HG03521 (cell line): ENCODE data around the gene TTC32.
A peak's percentile ranks its signal among the peaks of the same experiment; 100 is the strongest.

ENCODE experiments used
- ATAC-seq: cut with Tn5 transposase; IDR thresholded peaks from one replicate; pipeline ENCODE4 v1.9.1; 2021; ENCODE audit warnings: mild to moderate bottlenecking, moderate library complexity; ENCODE audit not compliant: unreplicated experiment

The TTC32 gene

DNA sequence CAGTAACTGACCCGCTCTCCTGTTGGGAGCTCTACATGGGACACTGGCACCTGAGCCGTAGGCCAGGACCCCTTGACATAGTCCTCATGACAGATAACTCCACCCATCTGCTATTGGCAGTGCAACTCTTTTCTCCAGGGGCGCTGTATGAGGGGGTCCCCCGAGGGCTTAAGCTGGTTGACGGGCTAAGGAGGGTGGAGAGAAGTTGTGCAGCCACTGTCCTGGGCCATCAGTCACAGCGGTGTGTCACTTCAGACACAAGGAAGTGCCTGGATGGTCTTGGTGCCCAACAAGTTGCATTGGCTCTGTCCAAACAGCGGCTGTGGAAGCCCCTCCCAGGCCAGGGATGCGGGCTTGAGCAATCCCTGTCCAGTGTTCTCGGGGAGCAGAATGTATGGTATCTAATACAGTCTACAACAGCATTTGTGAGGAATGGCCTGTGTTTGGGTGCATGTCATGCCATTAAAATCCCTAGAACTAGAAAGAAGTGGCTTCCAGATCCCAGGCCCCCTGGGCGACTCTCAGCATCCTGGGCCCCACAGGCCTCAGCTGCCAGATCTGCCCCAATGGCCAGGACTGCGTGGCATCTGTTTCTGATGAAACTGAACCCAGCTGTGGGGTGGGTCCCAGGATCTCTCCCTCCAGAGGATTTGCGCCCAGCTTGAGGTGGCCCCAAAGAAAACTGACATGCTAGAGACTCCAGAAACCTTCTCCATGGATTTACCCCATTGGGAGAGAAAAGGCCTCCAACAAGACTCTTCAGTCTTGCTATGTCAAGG is 23.3 kb downstream of the TTC32 start:
- no peak for ATAC-seq

DNA sequence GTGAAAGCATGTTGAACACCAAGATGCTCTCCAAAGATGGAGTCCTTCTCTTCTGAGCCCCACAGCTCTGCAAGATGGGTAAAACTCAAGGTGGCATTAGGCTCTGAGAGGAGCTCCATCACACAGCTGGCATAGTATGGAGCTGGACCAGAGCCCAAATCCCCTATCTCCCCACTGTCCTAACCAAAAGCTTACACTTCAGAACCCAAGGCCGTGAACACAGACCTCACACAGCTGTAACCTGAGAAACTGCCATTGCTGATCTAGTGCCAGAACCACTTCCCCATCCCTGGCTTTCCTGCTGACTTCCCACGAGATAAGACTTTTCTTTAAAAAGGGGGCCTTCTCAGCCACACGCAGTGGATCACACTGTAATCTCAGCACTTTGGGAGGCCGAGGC is 25.0 kb downstream of the TTC32 start:
- ATAC-seq, result no peak

DNA sequence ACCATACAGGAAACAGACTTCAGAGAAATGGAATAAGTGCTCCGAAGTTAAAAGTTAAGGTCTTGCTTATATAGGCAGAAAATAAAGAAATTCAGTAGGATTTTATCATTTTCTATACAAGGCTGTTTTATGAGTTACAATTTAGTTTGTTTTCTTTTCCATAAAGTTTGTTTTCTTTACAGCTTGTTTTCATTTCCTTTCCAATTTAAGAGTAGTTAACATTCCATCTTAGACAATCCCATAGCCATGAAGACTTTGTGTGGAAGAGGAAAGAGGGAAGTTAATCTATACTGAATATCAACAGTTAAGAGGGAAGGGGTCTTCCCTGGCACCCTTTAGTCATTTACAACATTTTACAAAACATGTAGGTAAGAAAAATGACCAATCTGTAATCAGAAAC is 26.5 kb downstream of the TTC32 start:
- no peak for ATAC-seq

DNA sequence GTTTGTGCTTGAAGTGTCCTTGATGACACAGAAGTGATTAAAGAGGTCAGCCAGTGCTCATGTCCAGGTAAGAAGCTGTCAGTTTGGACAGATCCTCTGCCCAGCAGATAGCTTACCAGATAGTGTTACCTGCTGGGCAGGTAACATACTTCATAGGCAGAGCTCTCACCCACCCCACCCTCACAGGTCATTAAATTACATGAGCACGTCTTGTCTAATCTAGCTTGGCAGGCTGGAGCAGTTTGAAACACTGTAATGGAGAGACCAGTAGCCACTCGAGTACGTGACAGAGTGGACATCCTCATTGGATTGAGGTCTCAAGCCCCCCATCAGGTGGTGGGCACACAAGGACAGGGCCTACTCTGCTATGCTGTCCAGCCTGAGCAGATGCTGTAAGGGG is 27.1 kb downstream of the TTC32 start:
- no peak for ATAC-seq

DNA sequence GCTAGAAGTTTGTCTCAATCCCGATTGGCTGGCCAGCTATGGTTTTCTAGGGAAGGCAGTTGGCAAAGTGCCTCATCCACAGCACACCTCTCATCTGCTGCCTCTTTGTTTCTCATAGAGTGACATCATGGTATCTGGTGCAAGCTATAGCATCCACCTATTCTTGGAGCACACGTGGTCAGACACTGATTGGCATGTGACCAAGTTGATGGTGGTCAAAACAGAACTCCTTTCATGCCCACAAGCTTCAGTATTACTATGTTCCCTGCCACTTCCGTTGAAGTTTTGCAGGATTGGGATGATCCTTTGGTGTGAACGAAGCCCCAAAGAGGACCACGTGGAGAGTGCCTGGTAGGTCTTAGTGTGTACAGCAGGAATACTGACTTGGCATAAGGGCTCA is 28.8 kb downstream of the TTC32 start:
- no peak for ATAC-seq

DNA sequence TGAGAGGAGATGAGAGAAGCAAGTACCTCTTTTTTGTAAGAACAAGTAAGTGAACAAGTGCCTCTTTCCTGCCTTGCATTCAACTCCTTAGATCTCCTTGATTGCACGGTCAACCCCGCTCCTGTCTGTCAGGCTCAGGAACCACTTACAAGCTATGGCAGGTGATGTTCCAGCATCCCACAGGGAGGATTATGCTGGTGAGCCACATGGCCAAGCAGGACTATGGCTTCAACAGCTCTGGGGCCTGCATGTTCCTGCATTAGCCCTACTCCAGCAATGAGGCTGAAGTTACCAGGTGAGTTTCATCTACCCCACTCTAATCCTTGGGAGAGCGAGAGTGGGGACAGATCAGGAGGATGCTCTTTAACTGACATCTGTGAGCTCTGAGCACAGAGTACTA is 29.5 kb downstream of the TTC32 start:
- ATAC-seq, result no peak

DNA sequence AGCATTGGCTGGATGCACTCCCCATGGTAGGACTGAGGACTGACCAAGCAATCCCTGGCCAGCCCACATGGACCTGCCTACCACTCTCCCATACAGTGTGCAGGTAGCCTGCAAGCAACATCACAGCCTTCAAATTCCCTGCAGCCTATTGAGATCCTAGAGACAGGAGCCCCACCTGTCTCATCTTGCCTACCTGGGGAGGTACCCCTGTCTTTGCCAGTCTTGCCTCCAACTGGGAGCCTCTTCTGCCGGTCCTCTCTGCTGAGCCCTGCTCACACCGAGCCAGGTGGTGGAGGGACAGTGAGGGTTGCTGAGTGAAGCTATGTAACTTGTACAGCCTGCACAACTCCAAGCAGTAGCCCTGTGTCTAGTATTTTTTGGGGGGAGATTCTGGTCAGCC is 29.9 kb downstream of the TTC32 start:
- ATAC-seq, result no peak

DNA sequence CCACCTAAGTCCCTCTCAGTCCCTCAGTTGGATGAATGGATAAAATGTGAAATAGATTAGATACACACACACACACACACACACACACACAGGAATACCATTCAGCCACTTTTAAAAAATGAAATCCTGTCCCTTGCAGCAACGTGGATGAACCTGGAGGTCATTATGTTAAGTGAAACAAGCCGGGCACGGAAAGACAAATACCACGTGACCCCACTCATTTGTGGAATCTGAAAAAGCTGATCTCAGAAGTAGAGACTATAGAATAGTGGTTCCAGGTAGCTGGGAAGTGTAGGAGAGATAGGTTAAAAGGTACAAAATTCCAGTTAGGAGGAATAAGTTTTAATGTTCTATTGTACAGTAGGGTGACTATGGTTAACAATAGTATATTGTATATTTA is 31.0 kb downstream of the TTC32 start:
- no peak for ATAC-seq

DNA sequence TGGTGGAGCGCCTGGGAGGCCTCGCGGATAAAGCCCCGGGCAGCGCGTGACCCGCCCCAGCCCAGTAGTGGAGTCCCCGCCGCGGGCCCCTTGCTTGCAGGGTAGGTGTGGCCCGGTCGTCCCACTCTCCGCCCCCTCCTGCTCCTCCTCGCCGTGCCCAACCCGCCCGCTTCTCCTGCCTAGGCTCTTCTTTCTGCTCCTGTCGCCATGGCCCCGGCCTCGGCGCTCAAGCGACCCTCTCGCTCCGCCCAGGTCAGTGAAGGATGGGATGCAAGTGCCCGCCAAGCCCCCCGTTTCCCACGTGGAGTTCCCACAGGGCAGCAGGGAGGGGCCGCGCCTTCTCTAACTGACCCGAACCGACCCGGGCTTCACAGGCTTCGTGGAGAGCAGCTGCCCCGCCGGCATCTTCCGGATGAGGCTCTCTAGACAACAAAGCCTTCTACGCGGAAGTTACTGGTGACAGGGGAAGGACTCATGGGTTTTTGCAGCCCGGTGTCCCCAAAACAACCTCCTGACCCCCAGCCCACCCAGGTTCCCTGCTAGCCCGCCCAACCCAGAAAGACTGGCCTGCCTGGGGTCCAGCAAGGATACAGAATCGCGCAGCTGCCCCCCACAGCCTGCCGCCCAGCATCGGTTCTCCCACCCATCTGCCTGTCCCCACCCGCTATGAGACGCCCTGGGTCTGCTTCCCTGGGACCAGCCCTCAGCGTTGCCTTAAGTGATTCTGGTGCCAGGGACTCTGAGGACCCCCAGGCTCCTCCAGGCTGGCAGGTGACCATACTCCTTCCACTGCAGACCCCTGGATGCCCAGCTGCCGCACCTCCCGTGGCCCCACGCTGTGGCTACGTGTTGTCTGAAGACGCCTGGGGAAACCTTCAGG is 32.8 kb downstream of the TTC32 start:
- peak; percentile 67 for ATAC-seq

DNA sequence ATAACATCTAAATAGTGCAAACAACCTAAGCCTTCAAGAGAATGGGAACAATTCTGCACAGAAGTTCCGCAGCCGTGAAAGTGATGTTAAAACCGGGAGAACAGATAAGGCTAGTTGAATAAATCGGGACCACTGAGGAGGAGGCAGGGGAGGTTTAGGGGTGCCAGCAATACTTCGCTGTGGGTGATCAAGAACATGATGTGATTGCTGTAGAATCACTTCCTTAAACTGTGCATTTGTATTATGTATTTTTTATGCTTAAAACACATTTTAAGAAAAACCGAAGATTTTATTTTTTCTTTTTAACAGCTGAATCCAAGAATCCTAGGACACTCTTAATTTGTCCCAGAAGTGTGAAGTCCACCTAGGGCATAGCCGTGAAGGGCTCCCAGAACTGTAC is 33.6 kb downstream of the TTC32 start:
- ATAC-seq, result no peak

DNA sequence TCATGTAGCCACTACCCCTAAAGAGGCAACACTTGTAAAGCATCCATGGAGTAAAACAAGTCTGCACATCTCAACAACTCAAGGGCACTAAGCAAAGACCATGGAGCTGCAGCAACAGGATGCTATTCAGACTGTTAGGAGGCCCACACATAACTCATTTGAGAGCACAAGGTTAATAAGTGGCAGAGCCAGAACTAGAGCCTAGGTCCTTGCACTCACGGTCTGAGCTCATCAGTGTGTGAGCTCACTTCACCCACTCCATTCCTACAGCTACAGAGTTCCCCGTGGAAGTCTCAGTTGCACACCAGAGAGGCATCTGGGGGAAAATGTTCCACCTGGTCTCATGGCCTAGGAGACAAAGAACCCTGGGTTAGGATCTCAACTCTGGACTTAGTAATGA is 35.0 kb downstream of the TTC32 start:
- peak; percentile 29 for ATAC-seq

DNA sequence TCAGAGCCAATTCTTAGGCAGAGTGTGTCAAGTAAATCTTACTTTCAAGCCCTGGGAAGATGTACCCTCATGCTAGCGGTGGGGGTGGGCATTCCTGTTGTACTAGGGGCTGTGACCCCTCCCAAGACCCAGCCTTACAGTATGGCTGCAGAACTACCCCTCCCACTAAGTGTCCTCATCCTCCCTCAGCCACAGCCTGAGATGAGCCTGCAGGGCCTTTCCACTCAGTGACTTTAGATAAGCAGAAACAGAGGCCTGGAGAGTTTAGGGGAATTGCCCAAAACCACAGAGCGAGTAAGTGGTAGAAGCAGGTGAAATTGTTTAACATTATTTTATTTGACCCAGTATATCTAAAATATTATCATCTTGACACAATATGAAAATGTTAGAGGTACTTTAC is 36.6 kb downstream of the TTC32 start:
- no peak for ATAC-seq

DNA sequence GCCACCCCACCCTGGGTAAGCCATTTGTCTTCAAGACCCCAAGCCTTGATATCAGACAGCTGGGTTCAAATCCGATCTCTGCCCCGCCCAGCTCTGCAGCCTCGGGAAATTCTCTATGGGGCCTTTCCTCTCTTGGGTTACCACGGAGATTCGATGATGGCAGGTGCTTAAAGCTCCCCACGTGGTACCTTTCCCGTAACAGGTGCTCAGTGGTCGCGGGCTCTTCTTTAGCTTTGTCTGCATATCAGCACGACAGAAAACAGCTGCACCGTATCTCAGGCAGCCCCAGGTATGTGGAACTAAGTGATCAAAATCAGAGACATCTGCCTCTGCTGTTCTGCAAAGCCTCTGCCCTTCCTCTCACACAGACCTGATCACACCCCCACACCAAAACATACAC is 37.4 kb downstream of the TTC32 start:
- no peak for ATAC-seq

DNA sequence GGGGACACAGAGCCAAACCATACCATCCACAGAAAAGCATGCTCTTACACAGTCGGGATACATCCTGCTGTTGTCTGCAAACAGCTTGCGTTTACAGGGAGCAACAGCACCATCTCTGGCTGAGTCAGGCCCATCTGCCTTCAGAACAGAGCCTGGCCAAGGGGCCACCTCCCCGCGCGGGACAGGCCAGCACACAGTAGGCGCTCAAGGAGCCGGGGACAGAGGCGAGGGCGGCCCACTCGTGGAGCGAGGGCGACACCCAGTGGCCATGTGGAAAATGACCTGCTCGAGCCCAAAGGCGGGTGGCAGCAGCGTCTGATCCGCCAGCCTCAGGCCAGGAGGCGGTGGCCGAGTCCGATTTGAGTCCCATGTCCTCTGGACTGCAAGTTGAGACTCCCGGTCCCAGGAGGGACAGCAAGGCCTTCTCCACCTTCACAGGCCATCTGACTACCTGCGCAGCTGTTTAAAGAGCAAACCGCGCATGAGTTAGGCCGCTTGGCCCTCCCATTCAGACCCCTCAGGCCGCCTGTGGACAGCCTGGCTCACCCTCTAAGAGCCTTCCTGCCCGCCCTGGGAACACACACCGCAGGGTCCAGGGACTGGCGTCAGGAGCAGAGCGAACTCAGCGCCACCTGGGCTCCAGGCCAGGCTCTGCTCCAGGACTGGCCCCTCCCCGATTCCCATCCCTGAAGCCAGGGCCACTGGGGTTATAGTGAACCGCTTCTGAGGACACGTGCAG is 38.3 kb downstream of the TTC32 start:
- ATAC-seq, result peak; percentile 61

DNA sequence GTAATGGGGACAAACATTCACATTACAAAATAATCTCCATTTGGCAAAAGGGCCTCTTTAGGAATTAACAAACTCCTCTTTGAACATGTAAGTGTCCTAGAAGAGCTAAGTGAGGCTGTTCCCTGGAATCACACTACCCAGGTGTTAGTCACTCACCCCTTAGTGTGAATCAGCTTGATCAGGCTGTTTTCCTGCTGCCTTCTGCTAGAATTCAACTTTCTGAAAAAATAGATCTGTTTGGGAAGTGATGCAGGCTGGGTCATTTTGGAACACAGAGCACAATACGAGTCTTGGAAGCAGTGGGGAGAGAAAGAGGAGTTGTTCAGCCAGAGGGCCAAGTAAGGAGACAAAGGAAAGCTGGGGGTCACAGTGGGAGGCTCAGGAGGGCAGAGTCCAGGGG is 40.0 kb downstream of the TTC32 start:
- ATAC-seq, result no peak

DNA sequence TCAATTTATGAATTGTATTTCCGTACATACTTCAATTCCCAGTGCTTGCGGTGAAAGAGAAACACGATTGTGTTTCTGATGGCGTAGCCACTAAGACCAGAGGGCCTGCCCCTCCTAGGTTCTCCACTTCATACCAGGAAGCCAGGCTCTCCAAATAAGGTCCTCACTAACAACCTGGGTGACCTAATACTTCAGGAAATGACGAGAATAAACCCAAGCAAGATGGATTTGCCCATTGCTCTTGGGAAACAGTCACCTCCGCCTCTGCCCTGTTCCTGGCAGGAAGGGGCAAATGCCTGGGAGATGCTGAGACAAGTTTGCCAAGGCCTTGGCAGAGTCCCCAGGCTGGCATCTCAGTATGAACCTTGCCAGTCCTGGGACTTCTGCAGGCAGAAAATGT is 41.8 kb downstream of the TTC32 start:
- ATAC-seq, result no peak

DNA sequence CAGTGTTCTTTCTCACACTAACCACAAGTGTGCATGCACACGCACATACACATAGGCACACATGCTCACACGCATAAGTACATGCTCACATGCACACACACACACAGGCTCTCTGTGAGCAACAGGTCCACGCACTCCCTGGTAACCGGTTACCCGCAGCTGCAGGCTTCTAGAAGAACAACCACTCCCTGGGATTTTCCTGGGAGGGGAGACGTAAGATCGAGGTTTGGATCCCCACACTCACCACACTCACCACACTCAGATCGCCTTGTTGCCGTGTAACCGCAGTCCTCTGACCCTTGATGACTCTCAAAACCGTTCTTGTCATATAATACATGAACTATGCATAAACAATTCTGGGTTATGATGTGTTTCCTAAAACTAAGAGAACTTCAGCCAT is 42.2 kb downstream of the TTC32 start:
- no peak for ATAC-seq

DNA sequence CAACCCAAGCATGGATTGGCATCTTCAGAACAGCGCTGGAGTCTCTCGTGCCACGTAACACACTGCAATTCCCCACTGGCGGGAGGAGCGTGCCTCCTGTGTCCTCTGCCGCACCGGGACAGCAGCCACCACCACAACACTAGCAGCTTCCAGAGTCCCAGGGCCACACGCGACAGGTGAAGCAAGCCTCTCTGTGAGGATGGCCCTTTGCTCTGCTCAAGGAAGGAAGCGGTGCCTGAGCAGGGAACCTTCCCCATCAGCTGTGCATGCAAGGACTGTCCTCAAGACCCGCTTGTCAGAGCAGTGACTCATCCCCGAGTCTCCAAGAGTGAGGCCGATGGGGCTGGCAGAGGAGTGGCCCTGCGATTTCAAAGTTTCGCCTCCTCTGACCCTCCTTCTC is 44.0 kb downstream of the TTC32 start:
- no peak for ATAC-seq

DNA sequence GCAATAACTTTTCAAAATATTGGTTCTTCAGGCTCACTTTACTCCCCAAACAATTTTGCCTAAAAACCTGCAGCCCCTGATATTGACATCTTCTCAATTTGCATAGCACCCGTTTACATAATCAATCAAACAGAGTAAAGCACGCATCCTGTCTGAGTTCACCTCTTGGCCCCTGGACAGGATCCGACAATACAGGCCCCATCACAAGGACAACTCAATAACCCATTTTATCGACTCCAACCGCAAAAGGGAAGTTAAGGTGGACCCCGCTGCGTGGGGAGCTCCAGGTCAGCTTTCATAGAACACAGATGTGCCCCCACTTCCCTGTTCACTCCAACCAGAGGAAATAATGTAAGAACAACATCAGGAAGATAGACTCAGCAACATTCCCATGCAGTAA is 44.7 kb downstream of the TTC32 start:
- no peak for ATAC-seq

DNA sequence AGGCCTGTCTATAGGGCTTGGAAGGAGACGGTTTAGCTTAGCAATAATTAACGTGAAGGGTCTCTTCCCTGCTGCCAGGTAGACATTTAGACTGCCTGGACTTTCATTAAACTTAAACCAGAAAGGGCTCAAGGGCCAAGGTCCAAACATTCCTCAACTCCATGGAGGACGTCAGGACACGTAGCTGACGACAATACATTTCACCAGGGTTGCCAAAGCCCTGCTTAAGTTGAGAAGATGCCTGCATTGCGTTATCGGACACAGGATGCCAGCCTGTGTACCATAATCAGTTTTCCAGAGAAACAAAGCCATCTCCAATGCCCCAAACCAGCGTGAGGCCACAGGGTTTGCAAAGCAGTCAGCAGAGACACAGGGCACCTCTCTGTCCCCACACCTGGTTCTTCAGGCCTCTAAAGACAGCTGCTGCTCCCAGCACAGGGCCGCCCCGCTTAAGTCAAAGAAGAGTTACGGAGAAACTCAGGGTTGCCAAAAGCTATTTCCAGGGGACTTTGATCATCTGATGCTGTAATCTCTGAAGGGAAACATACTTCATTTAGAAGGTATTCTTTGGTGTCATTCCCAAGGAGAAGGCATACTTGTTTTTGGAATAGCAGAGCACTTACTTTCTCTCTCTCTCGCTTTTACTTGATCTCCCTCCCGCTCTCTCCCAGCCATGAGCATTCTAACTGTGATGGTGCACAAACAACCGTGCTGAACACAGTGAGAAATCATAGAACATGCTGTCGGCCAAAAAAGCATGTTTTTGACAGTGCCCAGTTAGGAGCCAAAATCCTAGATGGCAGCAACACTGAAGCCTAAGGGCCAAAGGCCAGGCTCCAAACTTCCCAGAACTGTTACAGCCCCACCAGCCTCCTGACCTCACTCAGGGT is 46.0 kb downstream of the TTC32 start:
- ATAC-seq, result no peak
